ENCODE results near the gene SLC25A21.

DNA sequence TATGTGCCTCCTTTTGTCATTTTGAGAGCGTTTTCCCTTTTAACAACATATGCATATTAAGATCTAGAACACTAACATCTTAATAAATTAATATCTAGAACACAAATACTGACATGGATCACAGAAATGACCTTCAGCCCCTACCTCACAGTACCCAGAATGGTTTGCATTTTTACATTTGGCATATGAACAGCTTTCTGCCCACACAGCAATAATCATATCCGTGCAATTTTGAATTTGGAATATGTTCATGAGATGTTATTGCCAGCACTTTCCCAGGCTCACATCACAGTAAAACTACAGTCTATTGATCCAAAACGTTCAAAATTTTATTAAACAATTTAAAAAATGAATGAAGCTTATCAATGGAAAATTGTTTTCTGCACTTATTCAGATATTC lies 114.6 kb downstream of the SLC25A21 start:
- TF ChIP-seq, protein P1, sequence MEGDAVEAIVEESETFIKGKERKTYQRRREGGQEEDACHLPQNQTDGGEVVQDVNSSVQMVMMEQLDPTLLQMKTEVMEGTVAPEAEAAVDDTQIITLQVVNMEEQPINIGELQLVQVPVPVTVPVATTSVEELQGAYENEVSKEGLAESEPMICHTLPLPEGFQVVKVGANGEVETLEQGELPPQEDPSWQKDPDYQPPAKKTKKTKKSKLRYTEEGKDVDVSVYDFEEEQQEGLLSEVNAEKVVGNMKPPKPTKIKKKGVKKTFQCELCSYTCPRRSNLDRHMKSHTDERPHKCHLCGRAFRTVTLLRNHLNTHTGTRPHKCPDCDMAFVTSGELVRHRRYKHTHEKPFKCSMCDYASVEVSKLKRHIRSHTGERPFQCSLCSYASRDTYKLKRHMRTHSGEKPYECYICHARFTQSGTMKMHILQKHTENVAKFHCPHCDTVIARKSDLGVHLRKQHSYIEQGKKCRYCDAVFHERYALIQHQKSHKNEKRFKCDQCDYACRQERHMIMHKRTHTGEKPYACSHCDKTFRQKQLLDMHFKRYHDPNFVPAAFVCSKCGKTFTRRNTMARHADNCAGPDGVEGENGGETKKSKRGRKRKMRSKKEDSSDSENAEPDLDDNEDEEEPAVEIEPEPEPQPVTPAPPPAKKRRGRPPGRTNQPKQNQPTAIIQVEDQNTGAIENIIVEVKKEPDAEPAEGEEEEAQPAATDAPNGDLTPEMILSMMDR (IDR thresholded peaks at IDR 0.05) = no peak
- no peak for TF ChIP-seq POLR2AphosphoS5 (IDR thresholded peaks at IDR 0.05; ENCODE audit: low read depth, low read length)
- TF ChIP-seq SIN3A (IDR thresholded peaks at IDR 0.05; ENCODE audit: borderline replicate concordance, insufficient read depth, low read depth, low read length) = no peak
